Fibroblast of lung (primary cell): ENCODE measurements around the gene TWIST2. TPM values are rescaled to one million over a fixed set of nuclear protein-coding genes. Genes with fewer than 3 reads are reported as not detected.

Experiments used
- DNase-seq, 2 donors: peaks; one replicate each; pipeline versions ENCODE4 v3.0.0 to v3.0.0-alpha.2; 2010; ENCODE audit warnings: low read depth in 2 of 2
- H2AFZ ChIP-seq: 2 replicates; pipeline ENCODE4 v1.5.1; 2012; ENCODE audit warnings: low read length, control low read depth, inconsistent platforms
- H3K27ac ChIP-seq: 2 replicates; pipeline ENCODE4 v1.5.1; 2011; ENCODE audit warnings: low read length, control low read depth; ENCODE audit not compliant: insufficient read depth
- H3K27me3 ChIP-seq: 2 replicates; pipeline ENCODE4 v1.5.1; 2011; ENCODE audit warnings: mild to moderate bottlenecking, low read length; ENCODE audit not compliant: control insufficient read depth, insufficient read depth
- H3K36me3 ChIP-seq: 2 replicates; pipeline ENCODE4 v1.5.1; 2011; ENCODE audit warnings: low read length; ENCODE audit not compliant: control insufficient read depth, insufficient read depth
- H3K4me1 ChIP-seq: 2 replicates; pipeline ENCODE4 v1.5.1; 2011; ENCODE audit warnings: low read length; ENCODE audit not compliant: control insufficient read depth, insufficient read depth; ENCODE audit errors: extremely low read depth
- H3K4me2 ChIP-seq: 2 replicates; pipeline ENCODE4 v1.5.1; 2011; ENCODE audit warnings: low read length, control low read depth; ENCODE audit not compliant: insufficient read depth; ENCODE audit errors: extremely low read depth
- H3K4me3 ChIP-seq, 4 experiments: fragments of 200-600 bp in 1 of 4; sonication (generic) in 1 of 4; replicated peaks in 1 of 4; 2 replicates each; pipeline ENCODE4 v1.5.1; 2011 to 2016; ENCODE audit warnings: low read length in 4 of 4, low read depth in 3 of 4, mild to moderate bottlenecking in 3 of 4, control low read depth in 2 of 4, inconsistent platforms in 1 of 4, mixed read lengths in 1 of 4; ENCODE audit not compliant: insufficient read depth in 1 of 4; ENCODE audit errors: control extremely low read depth in 1 of 4
- H3K79me2 ChIP-seq: 2 replicates; pipeline ENCODE4 v1.5.1; 2012; ENCODE audit warnings: mild to moderate bottlenecking, low read length, inconsistent platforms; ENCODE audit not compliant: control insufficient read depth, insufficient read depth
- H3K9ac ChIP-seq: 2 replicates; pipeline ENCODE4 v1.5.1; 2011; ENCODE audit warnings: mild to moderate bottlenecking, low read length, control low read depth; ENCODE audit not compliant: insufficient read depth
- H3K9me3 ChIP-seq: 2 replicates; pipeline ENCODE4 v1.5.1; 2012; ENCODE audit warnings: low read depth, low read length; ENCODE audit not compliant: control insufficient read depth, insufficient read depth
- H4K20me1 ChIP-seq: 2 replicates; pipeline ENCODE4 v1.5.1; 2011; ENCODE audit warnings: low read length; ENCODE audit not compliant: control insufficient read depth, insufficient read depth; ENCODE audit errors: extremely low read depth
- EZH2 ChIP-seq: IDR thresholded peaks from 2 replicates; pipeline ENCODE4 v1.5.1; 2012; ENCODE audit warnings: low read length, control low read depth, mild to moderate bottlenecking; ENCODE audit errors: missing control alignments
- polyA plus RNA-seq, 2 donors: library from polyadenylated mRNA; depleted of rRNA in 1 of 2; stranded (reverse) in 1 of 2; unstranded in 1 of 2; fragments of >200 nt; gene quantifications; 2 replicates each; pipeline ENCODE4 v1.2.1, GENCODE V29; 2011 to 2012; ENCODE audit warnings: missing spikeins in 1 of 2
- total RNA-seq: library from RNA; depleted of rRNA; stranded (reverse); fragments of >200 nt; gene quantifications from 2 replicates; pipeline ENCODE4 v1.2.1, GENCODE V29; 2014
- TF ChIP-seq, protein P1 (sequence below), 2 donors: IDR thresholded peaks in 1 of 2; conservative IDR thresholded peaks in 1 of 2; 1 replicate in 1 of 2; 2 replicates in 1 of 2; pipeline ENCODE4 v1.5.1; 2011 to 2012; ENCODE audit warnings: low read length in 2 of 2, control low read depth in 1 of 2, inconsistent platforms in 1 of 2, low read depth in 1 of 2, mild to moderate bottlenecking in 1 of 2

TWIST2 gene
- total and polyA plus RNA-seq, 2 donors (not counting 1 experiment from before 2014, with no cell fraction given) = 85.2 to 118 TPM

GRCh38 chr2:238820916-238821315 is 27.0 kb upstream of the TWIST2 start:
- TF ChIP-seq, protein P1, sequence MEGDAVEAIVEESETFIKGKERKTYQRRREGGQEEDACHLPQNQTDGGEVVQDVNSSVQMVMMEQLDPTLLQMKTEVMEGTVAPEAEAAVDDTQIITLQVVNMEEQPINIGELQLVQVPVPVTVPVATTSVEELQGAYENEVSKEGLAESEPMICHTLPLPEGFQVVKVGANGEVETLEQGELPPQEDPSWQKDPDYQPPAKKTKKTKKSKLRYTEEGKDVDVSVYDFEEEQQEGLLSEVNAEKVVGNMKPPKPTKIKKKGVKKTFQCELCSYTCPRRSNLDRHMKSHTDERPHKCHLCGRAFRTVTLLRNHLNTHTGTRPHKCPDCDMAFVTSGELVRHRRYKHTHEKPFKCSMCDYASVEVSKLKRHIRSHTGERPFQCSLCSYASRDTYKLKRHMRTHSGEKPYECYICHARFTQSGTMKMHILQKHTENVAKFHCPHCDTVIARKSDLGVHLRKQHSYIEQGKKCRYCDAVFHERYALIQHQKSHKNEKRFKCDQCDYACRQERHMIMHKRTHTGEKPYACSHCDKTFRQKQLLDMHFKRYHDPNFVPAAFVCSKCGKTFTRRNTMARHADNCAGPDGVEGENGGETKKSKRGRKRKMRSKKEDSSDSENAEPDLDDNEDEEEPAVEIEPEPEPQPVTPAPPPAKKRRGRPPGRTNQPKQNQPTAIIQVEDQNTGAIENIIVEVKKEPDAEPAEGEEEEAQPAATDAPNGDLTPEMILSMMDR (conservative IDR thresholded peaks at IDR 0.05 in 1 of 2, IDR thresholded peaks at IDR 0.05 in 1 of 2; ENCODE audit: low read depth in 1 of 2, low read length in 2 of 2) = no peak
- TF ChIP-seq EZH2 = no peak
- DNase-seq = peak in 1 of 2 donors; percentile 59
- no peak overlapping the region for H3K27ac ChIP-seq

GRCh38 chr2:238821391-238821790 is 26.5 kb upstream of the TWIST2 start:
- no peaks in the 10 kb centered on the region for H3K79me2 ChIP-seq
- H3K9ac ChIP-seq = no peak overlapping the region
- H2AFZ ChIP-seq = no peak overlapping the region
- no peaks in the 10 kb centered on the region for H4K20me1 ChIP-seq
- no peaks in the 10 kb centered on the region for H3K36me3 ChIP-seq
- no peaks in the 10 kb centered on the region for H3K4me1 ChIP-seq
- no peak overlapping the region for H3K4me2 ChIP-seq
- H3K27me3 ChIP-seq = peaks cover 9% of the 10 kb centered on the region
- H3K9me3 ChIP-seq = no peaks in the 10 kb centered on the region
- DNase-seq = peak; percentile 28 to 80
- TF ChIP-seq, protein P1 (conservative IDR thresholded peaks at IDR 0.05 in 1 of 2, IDR thresholded peaks at IDR 0.05 in 1 of 2; ENCODE audit: low read depth in 1 of 2, low read length in 2 of 2) = no peak
- no peak for TF ChIP-seq EZH2
- no peak overlapping the region for H3K4me3 ChIP-seq
- no peak overlapping the region for H3K27ac ChIP-seq

More at GRCh38 chr2:238820916-238821315, 27.0 kb upstream of the TWIST2 start:
- H2AFZ ChIP-seq = no peak overlapping the region
- no peaks in the 10 kb centered on the region for H3K79me2 ChIP-seq
- peaks cover 9% of the 10 kb centered on the region for H3K27me3 ChIP-seq
- H3K4me3 ChIP-seq = no peak overlapping the region
- no peaks in the 10 kb centered on the region for H3K36me3 ChIP-seq
- H3K4me1 ChIP-seq = no peaks in the 10 kb centered on the region
- H3K9ac ChIP-seq = no peak overlapping the region
- no peak overlapping the region for H3K4me2 ChIP-seq
- no peaks in the 10 kb centered on the region for H4K20me1 ChIP-seq
- H3K9me3 ChIP-seq = no peaks in the 10 kb centered on the region

- Histone ChIP-seq H3K36me3 (no peaks in the 10 kb centered on the region), H3K27ac (no peak overlapping the region), H3K4me2 (no peak overlapping the region), H2AFZ (no peak overlapping the region), H3K79me2 (no peaks in the 10 kb centered on the region), H4K20me1 (no peaks in the 10 kb centered on the region), H3K9ac (no peak overlapping the region), H3K27me3 (peaks cover 9% of the 10 kb centered on the region), H3K9me3 (no peaks in the 10 kb centered on the region), H3K4me3 (no peak overlapping the region), H3K4me1 (no peaks in the 10 kb centered on the region)
- no peak for TF ChIP-seq EZH2
- TF ChIP-seq, protein P1 (conservative IDR thresholded peaks at IDR 0.05 in 1 of 2, IDR thresholded peaks at IDR 0.05 in 1 of 2; ENCODE audit: low read depth in 1 of 2, low read length in 2 of 2) = no peak
- DNase-seq = no peak
These were observed 25.8 kb upstream of the TWIST2 start for GRCh38 chr2:238821944-238822670.
